Right ventricle myocardium superior (tissue), 1 donor: ENCODE results near the gene APOC1. TPM values are rescaled to one million over a fixed set of nuclear protein-coding genes. Genes with fewer than 3 reads are reported as not detected.

Source experiments
- ATAC-seq: fragments of 200-7000 bp; cut with Tn5 transposase; one replicate; pipeline ENCODE4 v1.9.1; 2020; ENCODE audit warnings: mild to moderate bottlenecking; ENCODE audit not compliant: poor library complexity
- DNase-seq: peaks from one replicate; pipeline ENCODE4 v3.0.0-alpha.2; 2020
- intact Hi-C: fragments of 100-400 bp; cut with DNase I; formaldehyde crosslinking; loops from one replicate; pipeline ENCODE4 v1.11.2; 2022
- total RNA-seq: library from RNA; stranded (reverse); fragmentation: NEBNext Ultra II Directional; extraction: Animal tissue kit (Norgen Biotek cat#: 25700); gene quantifications from one replicate; pipeline ENCODE4 v1.2.1, GENCODE V29; 2021
- donor health status: DM: no; HTN: yes; CAD: no; lungs with severe emphysema.

The APOC1 gene
- total RNA-seq, 1 donor from 2014 or later = 1.00 TPM

DNA sequence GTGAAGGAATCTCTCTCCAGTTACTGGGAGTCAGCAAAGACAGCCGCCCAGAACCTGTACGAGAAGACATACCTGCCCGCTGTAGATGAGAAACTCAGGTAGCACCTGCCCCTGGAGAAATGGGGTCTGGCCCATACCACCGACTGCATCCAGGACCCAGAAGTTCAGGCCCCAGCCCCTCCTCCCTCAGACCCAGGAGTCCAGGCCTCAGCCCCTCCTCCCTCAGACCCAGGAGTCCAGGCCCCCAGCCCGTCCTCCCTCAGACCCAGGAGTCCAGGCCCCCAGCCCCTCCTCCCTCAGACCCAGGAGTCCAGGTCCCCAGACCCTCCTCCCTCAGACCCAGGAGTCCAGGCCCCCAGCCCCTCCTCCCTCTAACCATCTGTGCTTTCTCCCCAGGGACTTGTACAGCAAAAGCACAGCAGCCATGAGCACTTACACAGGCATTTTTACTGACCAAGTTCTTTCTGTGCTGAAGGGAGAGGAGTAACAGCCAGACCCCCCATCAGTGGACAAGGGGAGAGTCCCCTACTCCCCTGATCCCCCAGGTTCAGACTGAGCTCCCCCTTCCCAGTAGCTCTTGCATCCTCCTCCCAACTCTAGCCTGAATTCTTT, 34.5 kb downstream of the APOC1 start:
- intact Hi-C loops = no loop called here
- DNase-seq (no peak), ATAC-seq (no peak)

DNA sequence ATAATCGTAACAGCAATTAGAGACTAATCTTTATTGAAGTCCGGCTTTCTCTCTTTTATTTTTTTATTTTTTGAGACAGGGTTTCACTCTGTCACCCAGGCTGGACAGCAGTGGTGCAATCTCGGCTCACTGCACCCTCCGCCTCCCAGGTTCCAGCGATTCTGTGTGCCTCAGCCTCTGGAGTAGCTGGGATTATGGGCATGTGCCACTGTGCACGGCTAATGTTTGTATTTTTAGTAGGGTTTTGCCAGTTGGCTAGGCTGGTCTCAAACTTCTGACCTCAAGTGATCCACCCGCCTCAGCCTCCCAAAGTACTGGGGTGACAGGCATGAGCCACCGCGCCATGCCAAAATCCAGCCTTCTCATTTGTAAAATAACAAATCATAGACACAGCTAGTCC, 35.1 kb downstream of the APOC1 start:
- no peak for DNase-seq
- no peak for ATAC-seq
- intact Hi-C loops = no loop called here

DNA sequence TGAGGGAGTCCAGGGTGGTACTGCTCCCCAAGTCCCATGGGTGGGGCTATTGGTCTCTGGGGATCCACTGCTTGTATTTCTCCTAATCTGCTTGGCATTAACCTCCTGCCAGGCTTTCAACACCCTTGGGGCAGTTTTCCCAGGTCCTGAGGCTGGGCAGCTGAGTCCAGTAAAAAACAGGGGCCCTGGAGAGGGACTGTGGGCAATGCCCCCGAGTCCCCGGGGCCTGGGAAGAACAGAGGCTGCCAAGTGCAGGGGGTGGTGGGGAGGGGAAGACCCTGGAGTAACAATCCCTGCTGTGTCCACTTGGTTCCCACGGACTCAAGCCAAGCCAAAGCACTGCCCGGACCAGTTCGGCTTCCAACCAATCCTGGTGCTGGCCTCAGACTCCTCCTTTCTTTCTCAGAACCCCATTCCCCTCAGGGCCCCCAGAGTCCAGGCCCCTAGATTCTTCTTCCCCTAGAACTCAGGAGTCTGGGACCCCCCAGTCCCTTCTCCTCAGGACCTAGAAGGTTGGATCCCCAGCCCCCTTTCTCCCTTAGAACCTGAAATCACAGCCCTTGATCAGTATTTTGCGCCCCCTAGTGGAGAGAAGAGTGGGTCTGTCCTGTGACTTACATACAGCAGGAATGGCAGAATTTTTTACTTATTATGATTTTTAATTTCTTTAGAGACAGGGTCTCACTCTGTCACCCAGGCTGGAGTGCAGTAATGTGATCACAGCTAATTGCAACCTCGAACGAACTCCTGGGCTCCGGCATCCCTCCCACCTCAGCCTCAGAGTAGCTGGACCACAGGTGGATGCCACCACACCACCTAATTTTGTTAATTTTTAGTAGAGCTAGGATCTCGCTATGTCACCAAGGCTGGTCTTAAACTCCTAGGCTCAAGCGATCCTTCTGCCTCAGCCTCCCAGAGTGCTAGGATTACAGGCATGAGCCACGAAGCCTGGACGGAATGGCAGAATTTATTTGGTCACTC, 37.1 kb downstream of the APOC1 start:
- no peak for ATAC-seq
- intact Hi-C loops = loop anchor here (2.0 kb wide), 1 partner anchor 47 kb away; the partner anchor contains the start of gene APOE
- DNase-seq = no peak

DNA sequence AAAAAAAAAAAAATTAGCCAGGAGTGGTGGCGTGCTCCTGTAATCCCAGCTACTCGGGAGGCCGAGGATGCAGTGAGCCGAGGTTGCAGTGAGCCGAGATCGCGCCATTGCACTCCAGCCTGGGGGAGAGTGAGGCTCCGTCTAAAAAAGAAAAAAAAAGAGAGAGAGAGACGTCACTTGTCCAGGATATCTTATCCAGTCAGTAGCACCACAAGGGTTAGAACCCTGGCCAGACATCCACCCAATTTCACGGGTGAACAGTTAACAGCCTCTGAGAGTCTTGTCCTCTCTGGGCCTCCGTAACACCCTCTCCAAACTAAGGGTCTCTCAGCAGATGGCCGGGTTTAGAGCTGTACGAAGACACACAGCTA, 39.9 kb downstream of the APOC1 start:
- no peak for ATAC-seq
- intact Hi-C loops = no loop called here
- DNase-seq = no peak

DNA sequence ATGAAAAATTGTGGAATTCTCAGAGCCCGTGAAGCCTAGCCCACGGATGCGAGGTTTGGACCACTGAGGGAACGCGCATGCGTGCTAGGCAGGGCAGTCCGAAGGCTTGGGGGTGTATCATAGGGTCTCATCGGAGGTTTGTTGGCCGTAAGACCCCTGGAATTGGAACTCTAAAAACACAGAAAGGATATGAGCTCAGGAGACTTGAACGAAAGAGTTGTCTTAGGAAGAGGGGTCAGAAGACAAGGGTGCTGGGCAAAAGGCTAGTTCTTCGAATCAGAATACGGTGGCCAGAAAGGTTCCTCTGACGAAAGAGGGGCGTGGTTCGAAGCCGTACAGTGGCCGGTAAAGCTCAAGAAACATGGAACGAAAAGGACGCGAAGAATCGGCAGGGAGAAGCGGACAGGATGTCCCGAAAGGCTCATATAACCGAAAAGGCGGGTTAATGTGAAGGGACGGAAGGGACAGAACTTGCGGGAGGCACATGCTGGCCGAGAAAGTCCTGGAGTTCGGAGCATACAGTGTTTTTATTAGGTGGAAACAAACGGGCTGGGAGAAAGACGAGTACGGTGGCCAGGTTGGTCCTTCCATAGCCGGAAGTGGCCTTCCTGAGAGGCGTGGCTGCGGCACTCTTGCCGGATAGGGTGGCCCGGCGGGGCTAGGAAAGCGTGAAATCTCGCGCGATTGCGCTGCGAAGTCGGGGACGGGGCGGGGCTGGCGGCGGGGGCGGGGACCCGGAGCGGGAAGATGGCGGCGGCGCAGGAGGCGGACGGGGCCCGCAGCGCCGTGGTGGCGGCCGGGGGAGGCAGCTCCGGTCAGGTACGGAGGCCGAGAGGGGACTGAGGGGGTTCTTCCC, 40.5 kb downstream of the APOC1 start, which contains the start of gene CLPTM1:
Gene CLPTM1 (plus strand): TSS at position 732 of the 856 bp plus-strand sequence. CDS start 16 bp downstream, at position 748.
- intact Hi-C loops = no loop called here
- DNase-seq = peak; percentile 98
- peak; percentile 97 for ATAC-seq

DNA sequence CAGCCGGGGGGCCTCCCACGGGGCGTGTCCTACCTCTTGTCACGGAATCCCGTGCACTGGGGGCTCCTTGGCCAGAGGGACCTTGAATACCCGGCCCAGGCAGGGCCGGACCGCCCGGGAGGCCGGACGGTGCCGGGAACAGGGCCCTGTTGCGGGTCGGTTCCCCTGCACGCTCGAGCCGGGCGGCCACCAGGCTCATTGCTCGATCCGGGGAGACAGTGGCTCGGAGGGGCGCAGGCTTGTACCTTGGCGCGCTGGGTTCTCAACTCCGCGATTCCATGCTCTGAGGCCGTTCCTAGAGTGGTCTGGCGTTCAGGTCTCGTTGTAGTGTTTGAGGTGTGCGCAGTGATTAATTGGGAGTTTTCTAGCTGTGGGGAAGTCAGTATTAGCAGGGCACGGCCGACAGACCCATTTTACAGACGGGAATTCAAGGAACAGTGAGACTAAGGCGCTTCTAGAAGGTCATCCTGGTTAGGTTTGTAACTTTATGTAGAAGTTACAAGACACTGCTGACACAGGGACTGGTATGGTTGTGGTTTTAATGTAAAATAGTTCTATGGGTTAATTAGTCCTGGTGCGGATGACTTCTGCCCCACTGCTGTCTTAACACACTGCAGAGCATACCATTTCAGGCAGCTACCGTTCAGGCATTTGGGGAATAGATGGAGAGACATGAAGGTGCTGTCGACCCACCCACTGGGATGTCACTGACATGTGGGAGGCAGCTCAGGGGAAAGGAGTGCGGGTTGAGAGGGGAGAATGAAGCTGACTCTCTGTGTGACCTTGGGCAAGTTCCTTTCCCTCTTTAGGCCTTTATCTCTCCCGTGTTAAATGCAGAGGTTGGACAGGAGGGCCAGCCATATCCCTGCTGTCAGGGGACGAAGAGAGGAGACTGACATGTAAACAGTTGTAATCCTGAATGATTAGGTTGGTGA, 41.4 kb downstream of the APOC1 start:
- ATAC-seq = peak; percentile 32
- no peak for DNase-seq
- intact Hi-C loops = no loop called here

DNA sequence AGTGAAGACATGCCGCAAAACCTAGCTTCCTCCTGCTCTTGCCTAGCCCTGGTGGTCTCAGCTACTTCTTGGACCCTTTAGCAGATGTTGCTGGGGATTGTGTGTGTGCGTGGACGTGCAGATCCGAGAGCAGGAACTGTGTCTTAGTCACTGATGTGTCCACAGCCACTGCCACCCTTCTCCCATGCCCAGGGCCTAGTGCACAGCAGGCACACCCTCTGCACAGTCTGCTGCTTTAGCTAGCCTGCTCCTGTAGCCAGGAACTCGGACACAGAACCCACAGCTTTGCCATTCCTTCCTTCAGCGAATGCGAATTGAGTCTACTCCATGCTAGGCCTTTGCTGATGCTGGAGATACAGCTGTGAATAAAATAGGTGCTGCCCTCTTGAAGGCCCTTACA, 43.1 kb downstream of the APOC1 start:
- DNase-seq (no peak), ATAC-seq (no peak)
- intact Hi-C loops = no loop called here

DNA sequence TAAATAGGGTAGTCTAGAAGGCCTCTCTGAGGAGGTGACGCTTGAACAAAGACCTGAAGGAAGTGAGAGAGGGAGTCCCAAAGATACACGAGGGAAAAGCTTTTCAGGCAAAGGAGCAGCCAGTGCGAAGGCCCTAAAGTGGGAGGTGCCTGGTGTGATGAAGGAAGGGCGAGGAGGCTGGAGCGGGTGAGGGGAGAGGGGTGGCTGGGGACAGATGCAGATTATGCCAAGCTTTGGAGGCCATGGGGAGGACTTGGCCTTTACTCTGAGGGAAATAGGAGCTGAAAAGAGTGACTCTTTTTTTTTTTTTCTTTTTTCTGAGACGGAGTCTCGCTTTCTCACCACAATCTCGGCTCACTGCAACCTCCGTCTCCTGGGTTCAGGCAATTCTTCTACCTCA, 43.7 kb downstream of the APOC1 start:
- DNase-seq = no peak
- ATAC-seq = no peak
- intact Hi-C loops = no loop called here

DNA sequence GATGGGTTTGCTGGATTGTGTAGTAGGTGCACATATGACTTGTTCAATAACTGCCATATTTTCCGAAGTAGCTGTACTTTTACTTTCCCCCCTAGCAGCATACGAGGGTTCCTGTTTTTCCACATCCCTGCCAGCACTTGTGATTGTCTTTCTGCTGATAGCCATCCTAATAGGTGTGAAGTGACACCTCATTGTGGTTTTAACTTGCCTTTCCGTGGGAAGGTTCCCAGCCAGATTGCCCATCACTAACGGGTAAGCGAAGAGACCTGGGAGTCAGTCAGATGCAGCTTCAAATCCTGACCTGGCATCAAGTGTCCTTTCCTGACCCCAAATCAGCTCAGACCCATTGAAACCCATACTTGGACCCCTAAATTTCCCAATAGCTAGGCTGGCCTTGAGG, 45.3 kb downstream of the APOC1 start:
- no peak for ATAC-seq
- DNase-seq = no peak
- intact Hi-C loops = no loop called here

DNA sequence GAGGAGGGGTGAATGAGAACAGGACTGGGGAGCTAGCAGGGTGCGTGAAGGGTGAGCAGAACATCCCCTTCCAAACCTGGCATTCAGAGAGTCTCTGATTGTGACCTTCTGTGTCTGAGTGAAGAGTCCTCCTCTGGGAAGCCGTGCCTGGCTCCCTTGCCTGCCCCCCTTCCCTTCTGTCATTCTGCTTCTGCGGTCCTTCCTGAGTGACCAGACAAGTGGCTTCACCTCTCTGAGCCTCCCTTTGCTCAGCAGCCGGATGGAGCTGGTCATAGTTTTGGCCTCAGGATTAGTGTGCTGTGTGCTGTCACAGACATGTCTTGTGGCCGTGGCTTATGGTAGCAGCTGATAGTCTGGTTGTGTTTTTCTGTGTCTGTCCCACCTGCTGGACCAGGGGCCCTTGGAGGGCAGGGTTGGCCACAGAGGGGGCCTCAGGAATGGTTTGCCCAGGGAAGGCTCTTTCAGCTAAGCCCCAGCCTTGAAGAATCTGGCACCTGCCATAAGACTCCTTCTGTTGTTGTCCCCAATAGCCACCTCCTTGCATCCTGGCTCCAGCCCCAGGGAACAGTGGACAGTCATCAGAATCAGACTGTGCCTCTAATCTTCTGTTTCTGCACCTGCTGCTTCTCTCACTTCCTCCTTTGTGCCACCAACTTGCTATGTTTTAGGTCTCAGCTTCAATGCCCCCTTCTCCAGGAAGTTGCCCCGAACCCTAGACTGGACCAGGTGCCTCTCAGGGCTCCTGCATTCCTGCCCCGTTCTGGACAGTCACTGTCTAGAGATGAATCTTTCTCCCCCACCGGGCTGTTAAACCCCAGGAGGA, 46.7 kb downstream of the APOC1 start:
- intact Hi-C loops = no loop called here
- peak; percentile 7 for ATAC-seq
- DNase-seq = no peak

DNA sequence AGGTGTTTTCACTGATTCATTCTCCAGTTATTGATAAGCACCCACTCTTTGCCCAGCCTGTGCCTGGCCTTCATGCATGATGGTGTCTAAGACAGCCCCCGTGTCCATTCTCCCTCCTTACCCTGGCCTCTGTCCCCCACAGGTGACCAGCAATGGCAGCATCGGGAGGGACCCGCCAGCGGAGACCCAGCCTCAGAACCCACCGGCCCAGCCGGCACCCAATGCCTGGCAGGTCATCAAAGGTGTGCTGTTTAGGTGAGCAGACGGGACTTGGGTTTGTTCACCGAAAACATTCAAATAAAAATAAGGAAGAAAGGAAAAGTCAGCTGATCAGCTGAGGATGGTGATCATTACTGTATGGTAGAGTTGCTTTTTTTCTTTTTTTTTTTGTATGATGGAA, 47.4 kb downstream of the APOC1 start:
- ATAC-seq (no peak), DNase-seq (no peak)
- intact Hi-C loops = no loop called here

DNA sequence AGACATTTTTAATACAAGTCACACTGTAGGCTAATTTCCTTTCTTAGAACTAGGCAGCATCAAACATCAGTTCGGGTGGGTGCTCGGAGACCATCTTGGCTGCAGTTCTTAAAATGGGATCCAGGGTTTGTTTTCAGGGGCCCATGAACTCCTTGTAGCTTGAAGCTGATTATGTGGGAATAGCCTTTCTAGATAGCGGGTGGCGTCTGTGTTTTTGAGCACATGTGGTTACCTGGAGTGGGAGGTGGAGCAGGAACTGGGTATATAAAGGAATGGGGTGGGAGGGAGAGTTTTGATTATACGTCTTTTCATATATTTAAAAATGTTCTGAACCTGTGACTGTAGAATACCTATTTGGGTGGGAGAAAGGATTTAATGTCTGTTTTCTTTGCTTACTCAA, 53.7 kb downstream of the APOC1 start:
- intact Hi-C loops = no loop called here
- ATAC-seq (no peak), DNase-seq (no peak)

DNA sequence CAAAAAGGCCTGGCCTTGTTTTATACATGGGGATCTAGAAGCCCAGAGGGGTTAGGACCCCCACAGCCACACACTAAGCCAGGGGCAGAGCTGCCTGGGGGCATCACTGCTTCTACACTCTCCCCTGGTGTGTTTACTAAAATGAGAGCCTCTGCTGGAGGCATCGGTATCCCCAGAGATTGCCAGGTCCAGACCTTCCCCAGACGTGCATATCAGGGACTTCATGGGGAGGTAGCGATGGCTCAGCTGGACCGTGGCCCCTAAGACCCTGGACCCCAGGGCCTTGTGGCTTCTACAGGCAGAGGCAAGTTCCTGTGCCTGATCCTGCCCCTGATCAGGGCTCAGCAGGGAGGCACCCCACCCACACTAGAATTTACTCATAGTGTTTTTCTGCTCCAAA, 54.3 kb downstream of the APOC1 start:
- DNase-seq (no peak), ATAC-seq (no peak)
- intact Hi-C loops = no loop called here

Other genes with a start within 250 kb of the APOC1 start
- 3.9 TPM for gene CEACAM19, start 243.1 kb upstream of the APOC1 start, total RNA-seq
- gene CEACAM16, start 215.5 kb upstream of the APOC1 start, total RNA-seq = not detected
- 14.6 TPM for gene BCL3, start 165.9 kb upstream of the APOC1 start, total RNA-seq
- not detected for gene CBLC, start 136.7 kb upstream of the APOC1 start, total RNA-seq
- gene BCAM, start 105.5 kb upstream of the APOC1 start, total RNA-seq = 86.2 TPM
- 36.9 TPM for gene NECTIN2, start 68.3 kb upstream of the APOC1 start, total RNA-seq
- 48.9 TPM for gene TOMM40, start 23.4 kb upstream of the APOC1 start, total RNA-seq
- gene APOE, start 8.8 kb upstream of the APOC1 start, total RNA-seq = 13.6 TPM
- gene APOC4, start 27.6 kb downstream of the APOC1 start, total RNA-seq = not detected
- gene APOC2, start 31.4 kb downstream of the APOC1 start, total RNA-seq = not detected
- gene CLPTM1, start 40.8 kb downstream of the APOC1 start, total RNA-seq = 89.7 TPM
- 2.9 TPM for gene RELB, start 86.9 kb downstream of the APOC1 start, total RNA-seq
- 31.7 TPM for gene CLASRP, start 124.4 kb downstream of the APOC1 start, total RNA-seq
- 0.32 TPM for gene ZNF296, start 161.9 kb downstream of the APOC1 start, total RNA-seq
- 14.7 TPM for gene GEMIN7, start 164.7 kb downstream of the APOC1 start, total RNA-seq
- gene PPP1R37, start 178.6 kb downstream of the APOC1 start, total RNA-seq = 13.7 TPM
- gene NKPD1, start 246.4 kb downstream of the APOC1 start, total RNA-seq = not detected